Large intestine (tissue), 12 donors: ENCODE measurements around the gene CD109. TPM values are rescaled to one million over a fixed set of nuclear protein-coding genes. Genes with fewer than 3 reads are reported as not detected.

ENCODE experiments used
- DNase-seq, 2 donors: peaks; one replicate each; pipeline versions ENCODE4 v3.0.0 to v3.0.0-alpha.2; 2013
- H3K27ac ChIP-seq: one replicate; pipeline ENCODE4 v1.5.1; 2013; ENCODE audit warnings: low read length
- H3K27me3 ChIP-seq: 2 replicates; pipeline ENCODE4 v1.6.1; 2013; ENCODE audit warnings: low read length; ENCODE audit not compliant: control insufficient read depth, insufficient read depth
- H3K36me3 ChIP-seq: 2 replicates; pipeline ENCODE4 v1.6.1; 2013; ENCODE audit warnings: low read length; ENCODE audit not compliant: control insufficient read depth, insufficient read depth
- H3K4me1 ChIP-seq: one replicate; pipeline ENCODE4 v1.6.1; 2013; ENCODE audit warnings: low read length; ENCODE audit not compliant: control insufficient read depth, insufficient read depth
- H3K4me3 ChIP-seq: one replicate; pipeline ENCODE4 v1.5.1; 2013; ENCODE audit warnings: low read length
- H3K9me3 ChIP-seq: one replicate; pipeline ENCODE4 v1.6.1; 2013; ENCODE audit warnings: mild to moderate bottlenecking, low read depth, low read length, moderate library complexity; ENCODE audit not compliant: control insufficient read depth
- WGBS: methylation state at CpG from one replicate; pipeline ENCODE4 v1.1.5; 2013; ENCODE audit warnings: low lambda C conversion rate; ENCODE audit not compliant: insufficient coverage; 5-methylcytosine and 5-hydroxymethylcytosine counted together
- long read RNA-seq, 11 donors: transcript quantifications; one replicate each; lab custom pipeline, GENCODE V29; 2026
- polyA plus RNA-seq: library from polyadenylated mRNA; unstranded; fragments of 120-200 nt; gene quantifications from one replicate; pipeline ENCODE4 v1.2.1, GENCODE V29; 2013

The CD109 gene
- 4.7 TPM for polyA plus RNA-seq
- long read RNA-seq, donor 1 = 0 reads
- long read RNA-seq, donor 2 = 0 reads
- long read RNA-seq, donor 3 = 0 reads
- long read RNA-seq, donor 4 = 0 reads
- long read RNA-seq, donor 5 = 0 reads
- long read RNA-seq, donor 6 = 0 reads
- long read RNA-seq, donor 7 = 0 reads
- long read RNA-seq, donor 8 = 0 reads
- long read RNA-seq, donor 9 = 0 reads
- long read RNA-seq, donor 10 = 0 reads
- long read RNA-seq, donor 11 = 0 reads

- WGBS = no CpG with 5 or more reads among the region's 61 CpGs
- Histone ChIP-seq H3K9me3 (peaks cover 3% of the 10 kb centered on the region), H3K4me1 (no peaks in the 10 kb centered on the region), H3K27ac (peak within 1 kb of the TSS; percentile 30), H3K27me3 (peaks cover 23% of the 10 kb centered on the region), H3K4me3 (peak within 1 kb of the TSS; percentile 55), H3K36me3 (no peaks in the 10 kb centered on the region)
- DNase-seq = peak; percentile 12 to 61
Observed at GRCh38 chr6:73695619-73696421, at the start of gene CD109. TSS of gene CD109 (plus strand) at chr6:73696203. CDS start at chr6:73696216, 13 bp downstream.

GRCh38 chr6:73648166-73648565, 47.8 kb upstream of the CD109 start:
- H3K4me1 ChIP-seq = peaks cover 5% of the 10 kb centered on the region
- peaks cover 10% of the 10 kb centered on the region for H3K36me3 ChIP-seq
- no peak overlapping the region for H3K27ac ChIP-seq
- H3K27me3 ChIP-seq = no peaks in the 10 kb centered on the region
- no peaks in the 10 kb centered on the region for H3K9me3 ChIP-seq
- no peak for DNase-seq
- no peak overlapping the region for H3K4me3 ChIP-seq

GRCh38 chr6:73649783-73650182, 46.2 kb upstream of the CD109 start:
- peaks cover 10% of the 10 kb centered on the region for H3K36me3 ChIP-seq
- no peak for DNase-seq
- no peak overlapping the region for H3K4me3 ChIP-seq
- no peaks in the 10 kb centered on the region for H3K9me3 ChIP-seq
- peaks cover 5% of the 10 kb centered on the region for H3K4me1 ChIP-seq
- no CpG with 5 or more reads among the region's 4 CpGs for WGBS
- no peaks in the 10 kb centered on the region for H3K27me3 ChIP-seq
- H3K27ac ChIP-seq = no peak overlapping the region

GRCh38 chr6:73652637-73653570, 43.1 kb upstream of the CD109 start:
- Histone ChIP-seq H3K4me1 (peaks cover 9% of the 10 kb centered on the region), H3K27me3 (no peaks in the 10 kb centered on the region)
- WGBS = 8% methylated on average over 3 of the region's 32 CpGs

GRCh38 chr6:73653571-73654424, 42.2 kb upstream of the CD109 start, which contains the start of gene SLC17A5:
TSS of gene SLC17A5 (minus strand) at chr6:73653992. CDS start at chr6:73653886, 106 bp downstream.
- peak within 1 kb of the TSS; percentile 79 for H3K27ac ChIP-seq
- H3K27me3 ChIP-seq = no peaks in the 10 kb centered on the region
- WGBS = no CpG with 5 or more reads among the region's 90 CpGs
- H3K9me3 ChIP-seq = no peaks in the 10 kb centered on the region
- H3K4me1 ChIP-seq = peaks cover 9% of the 10 kb centered on the region
- peaks cover 5% of the 10 kb centered on the region for H3K36me3 ChIP-seq
- DNase-seq = peak; percentile 94 to 98
- peak within 1 kb of the TSS; percentile 86 for H3K4me3 ChIP-seq

More at GRCh38 chr6:73652637-73653570, 43.1 kb upstream of the CD109 start:
- H3K9me3 ChIP-seq = no peaks in the 10 kb centered on the region
- peaks cover 8% of the 10 kb centered on the region for H3K36me3 ChIP-seq
- peak overlapping the region; percentile 79 for H3K27ac ChIP-seq
- H3K4me3 ChIP-seq = peak overlapping the region; percentile 86
- peak; percentile 41 to 78 for DNase-seq

GRCh38 chr6:73655341-73655917, 40.6 kb upstream of the CD109 start:
- no CpG with 5 or more reads among the region's 2 CpGs for WGBS
- Histone ChIP-seq H3K4me1 (peaks cover 9% of the 10 kb centered on the region), H3K36me3 (no peaks in the 10 kb centered on the region), H3K27me3 (no peaks in the 10 kb centered on the region), H3K27ac (peak overlapping the region; percentile 79), H3K9me3 (no peaks in the 10 kb centered on the region), H3K4me3 (no peak overlapping the region)
- DNase-seq = no peak

- DNase-seq = no peak
- no peak overlapping the region for H3K4me3 ChIP-seq
- WGBS = no CpG with 5 or more reads among the region's 2 CpGs
- no peaks in the 10 kb centered on the region for H3K27me3 ChIP-seq
- H3K9me3 ChIP-seq = peaks cover 7% of the 10 kb centered on the region
- no peaks in the 10 kb centered on the region for H3K36me3 ChIP-seq
- peaks cover 9% of the 10 kb centered on the region for H3K4me1 ChIP-seq
- H3K27ac ChIP-seq = no peak overlapping the region
Observed at GRCh38 chr6:73656531-73657145, 39.4 kb upstream of the CD109 start.

GRCh38 chr6:73657201-73657600, 38.8 kb upstream of the CD109 start:
- no CpG with 5 or more reads among the region's 3 CpGs for WGBS
- Histone ChIP-seq H3K27ac (no peak overlapping the region), H3K4me3 (no peak overlapping the region), H3K36me3 (no peaks in the 10 kb centered on the region), H3K4me1 (peaks cover 9% of the 10 kb centered on the region), H3K27me3 (no peaks in the 10 kb centered on the region), H3K9me3 (peaks cover 7% of the 10 kb centered on the region)
- DNase-seq = no peak

- peaks cover 18% of the 10 kb centered on the region for H3K4me1 ChIP-seq
- H3K27ac ChIP-seq = peak overlapping the region; percentile 73
- DNase-seq = no peak
- no peaks in the 10 kb centered on the region for H3K36me3 ChIP-seq
- H3K27me3 ChIP-seq = no peaks in the 10 kb centered on the region
- 100% methylated on average over 1 of the region's 2 CpGs for WGBS
- no peak overlapping the region for H3K4me3 ChIP-seq
- H3K9me3 ChIP-seq = peaks cover 7% of the 10 kb centered on the region
Observed at GRCh38 chr6:73664701-73665100, 31.3 kb upstream of the CD109 start.
